Activated naive CD8-positive, alpha-beta T cell (primary cell): Measurements from ENCODE around the gene FOXK1.

ENCODE experiments used
- H3K27ac Mint-ChIP-seq: one replicate; pipeline ENCODE4 v1.8.0; 2021; ENCODE audit warnings: mixed read lengths
- H3K27me3 Mint-ChIP-seq: one replicate; pipeline ENCODE4 v1.8.0; 2021; ENCODE audit warnings: mixed read lengths
- H3K36me3 Mint-ChIP-seq: one replicate; pipeline ENCODE4 v1.8.0; 2021; ENCODE audit warnings: mixed read lengths
- H3K4me1 Mint-ChIP-seq: one replicate; pipeline ENCODE4 v1.8.0; 2021; ENCODE audit warnings: low read depth, mixed read lengths
- H3K4me3 Mint-ChIP-seq: one replicate; pipeline ENCODE4 v1.8.0; 2021; ENCODE audit warnings: mild to moderate bottlenecking, mixed read lengths
- H3K9me3 Mint-ChIP-seq: one replicate; pipeline ENCODE4 v1.8.0; 2021; ENCODE audit warnings: low read depth, mixed read lengths

Gene FOXK1

GRCh38 chr7:4702961-4703512 is 20.9 kb downstream of the FOXK1 start:
- Mint-ChIP-seq H3K4me1 (peaks cover 47% of the 10 kb centered on the region), H3K4me3 (no peak overlapping the region)

GRCh38 chr7:4703532-4703931 is 21.4 kb downstream of the FOXK1 start:
- H3K27me3 Mint-ChIP-seq: no peaks in the 10 kb centered on the region
- H3K27ac Mint-ChIP-seq: no peak overlapping the region
- H3K4me1 Mint-ChIP-seq: peaks cover 50% of the 10 kb centered on the region
- no peak overlapping the region for H3K4me3 Mint-ChIP-seq
- H3K9me3 Mint-ChIP-seq: no peaks in the 10 kb centered on the region
- no peaks in the 10 kb centered on the region for H3K36me3 Mint-ChIP-seq

More at GRCh38 chr7:4702961-4703512, 20.9 kb downstream of the FOXK1 start:
- H3K36me3 Mint-ChIP-seq: no peaks in the 10 kb centered on the region
- H3K27ac Mint-ChIP-seq: no peak overlapping the region
- H3K27me3 Mint-ChIP-seq: no peaks in the 10 kb centered on the region
- no peaks in the 10 kb centered on the region for H3K9me3 Mint-ChIP-seq

- Mint-ChIP-seq H3K4me1 (peaks cover 40% of the 10 kb centered on the region), H3K36me3 (no peaks in the 10 kb centered on the region), H3K4me3 (no peak overlapping the region), H3K27me3 (no peaks in the 10 kb centered on the region), H3K9me3 (no peaks in the 10 kb centered on the region), H3K27ac (no peak overlapping the region)
These were observed 24.5 kb downstream of the FOXK1 start for GRCh38 chr7:4706384-4707216.

GRCh38 chr7:4707217-4707741 is 25.2 kb downstream of the FOXK1 start:
- peaks cover 47% of the 10 kb centered on the region for H3K4me1 Mint-ChIP-seq
- no peak overlapping the region for H3K27ac Mint-ChIP-seq

GRCh38 chr7:4707980-4708411 is 25.9 kb downstream of the FOXK1 start:
- Mint-ChIP-seq H3K4me1 (peaks cover 51% of the 10 kb centered on the region), H3K9me3 (no peaks in the 10 kb centered on the region), H3K27ac (no peak overlapping the region), H3K27me3 (no peaks in the 10 kb centered on the region), H3K4me3 (no peak overlapping the region), H3K36me3 (no peaks in the 10 kb centered on the region)

More at GRCh38 chr7:4707217-4707741, 25.2 kb downstream of the FOXK1 start:
- Mint-ChIP-seq H3K36me3 (no peaks in the 10 kb centered on the region), H3K9me3 (no peaks in the 10 kb centered on the region), H3K4me3 (no peak overlapping the region), H3K27me3 (no peaks in the 10 kb centered on the region)

- H3K4me3 Mint-ChIP-seq: no peak overlapping the region
- peaks cover 50% of the 10 kb centered on the region for H3K4me1 Mint-ChIP-seq
- no peak overlapping the region for H3K27ac Mint-ChIP-seq
- H3K27me3 Mint-ChIP-seq: no peaks in the 10 kb centered on the region
- H3K9me3 Mint-ChIP-seq: no peaks in the 10 kb centered on the region
- H3K36me3 Mint-ChIP-seq: no peaks in the 10 kb centered on the region
These were observed 27.1 kb downstream of the FOXK1 start for GRCh38 chr7:4709187-4709586.

GRCh38 chr7:4711093-4711492 is 29.0 kb downstream of the FOXK1 start:
- Mint-ChIP-seq H3K4me1 (peaks cover 58% of the 10 kb centered on the region), H3K27me3 (no peaks in the 10 kb centered on the region), H3K36me3 (no peaks in the 10 kb centered on the region), H3K4me3 (no peak overlapping the region), H3K9me3 (no peaks in the 10 kb centered on the region), H3K27ac (peak overlapping the region; percentile 50)

- Mint-ChIP-seq H3K27me3 (no peaks in the 10 kb centered on the region), H3K9me3 (no peaks in the 10 kb centered on the region), H3K36me3 (no peaks in the 10 kb centered on the region), H3K4me3 (no peak overlapping the region), H3K27ac (peak overlapping the region; percentile 50), H3K4me1 (peaks cover 58% of the 10 kb centered on the region)
These were observed 29.5 kb downstream of the FOXK1 start for GRCh38 chr7:4711634-4712033.

GRCh38 chr7:4712281-4713182 is 30.4 kb downstream of the FOXK1 start:
- Mint-ChIP-seq H3K27ac (peak overlapping the region; percentile 9), H3K27me3 (no peaks in the 10 kb centered on the region), H3K4me3 (no peak overlapping the region), H3K9me3 (no peaks in the 10 kb centered on the region), H3K4me1 (peaks cover 61% of the 10 kb centered on the region), H3K36me3 (no peaks in the 10 kb centered on the region)

- H3K36me3 Mint-ChIP-seq: no peaks in the 10 kb centered on the region
- no peak overlapping the region for H3K4me3 Mint-ChIP-seq
These were observed 31.2 kb downstream of the FOXK1 start for GRCh38 chr7:4713183-4713784.

GRCh38 chr7:4714161-4714700 is 32.1 kb downstream of the FOXK1 start:
- H3K4me1 Mint-ChIP-seq: peaks cover 64% of the 10 kb centered on the region
- H3K36me3 Mint-ChIP-seq: no peaks in the 10 kb centered on the region
- H3K9me3 Mint-ChIP-seq: no peaks in the 10 kb centered on the region
- peak overlapping the region; percentile 68 for H3K27ac Mint-ChIP-seq
- no peaks in the 10 kb centered on the region for H3K27me3 Mint-ChIP-seq
- no peak overlapping the region for H3K4me3 Mint-ChIP-seq

More at GRCh38 chr7:4713183-4713784, 31.2 kb downstream of the FOXK1 start:
- no peaks in the 10 kb centered on the region for H3K9me3 Mint-ChIP-seq
- no peaks in the 10 kb centered on the region for H3K27me3 Mint-ChIP-seq
- H3K4me1 Mint-ChIP-seq: peaks cover 62% of the 10 kb centered on the region
- no peak overlapping the region for H3K27ac Mint-ChIP-seq

GRCh38 chr7:4714767-4715409 is 32.8 kb downstream of the FOXK1 start:
- H3K4me1 Mint-ChIP-seq: peaks cover 65% of the 10 kb centered on the region

GRCh38 chr7:4715410-4715776 is 33.3 kb downstream of the FOXK1 start:
- Mint-ChIP-seq H3K27ac (peak overlapping the region; percentile 46), H3K4me1 (peaks cover 70% of the 10 kb centered on the region), H3K4me3 (no peak overlapping the region), H3K36me3 (no peaks in the 10 kb centered on the region), H3K9me3 (no peaks in the 10 kb centered on the region), H3K27me3 (no peaks in the 10 kb centered on the region)

More at GRCh38 chr7:4714767-4715409, 32.8 kb downstream of the FOXK1 start:
- no peak overlapping the region for H3K4me3 Mint-ChIP-seq
- H3K9me3 Mint-ChIP-seq: no peaks in the 10 kb centered on the region
- H3K27me3 Mint-ChIP-seq: no peaks in the 10 kb centered on the region
- peak overlapping the region; percentile 68 for H3K27ac Mint-ChIP-seq
- H3K36me3 Mint-ChIP-seq: no peaks in the 10 kb centered on the region
